Stimulated activated effector memory CD8-positive, alpha-beta T cell treated with anti-CD3 and anti-CD28 coated beads, Interleukin-12 subunit alpha, Interleukin-12 subunit beta, amount 100 ng/mL, for 72 hours (primary cell): ENCODE data around the gene FBLIM1.

Experiments
- ATAC-seq: fragments of 150-1000 bp; cut with Tn5 transposase; 2 replicates; pipeline ENCODE4 v1.10.0; 2021
- DNase-seq, 2 donors: peaks; one replicate each; pipeline ENCODE4 v3.0.0; 2021 to 2022; ENCODE audit warnings: low spot score in 2 of 2
- H3K27ac Mint-ChIP-seq: one replicate; pipeline ENCODE4 v1.8.0; 2022; ENCODE audit warnings: mild to moderate bottlenecking, mixed read lengths
- H3K36me3 Mint-ChIP-seq: one replicate; pipeline ENCODE4 v1.8.0; 2022; ENCODE audit warnings: mild to moderate bottlenecking, mixed read lengths
- H3K4me1 Mint-ChIP-seq: one replicate; pipeline ENCODE4 v1.8.0; 2022; ENCODE audit warnings: mixed read lengths
- H3K4me3 Mint-ChIP-seq: one replicate; pipeline ENCODE4 v1.8.0; 2022; ENCODE audit warnings: mild to moderate bottlenecking, mixed read lengths
- H3K9me3 Mint-ChIP-seq: one replicate; pipeline ENCODE4 v1.8.0; 2022; ENCODE audit warnings: mixed read lengths

FBLIM1 gene

DNA sequence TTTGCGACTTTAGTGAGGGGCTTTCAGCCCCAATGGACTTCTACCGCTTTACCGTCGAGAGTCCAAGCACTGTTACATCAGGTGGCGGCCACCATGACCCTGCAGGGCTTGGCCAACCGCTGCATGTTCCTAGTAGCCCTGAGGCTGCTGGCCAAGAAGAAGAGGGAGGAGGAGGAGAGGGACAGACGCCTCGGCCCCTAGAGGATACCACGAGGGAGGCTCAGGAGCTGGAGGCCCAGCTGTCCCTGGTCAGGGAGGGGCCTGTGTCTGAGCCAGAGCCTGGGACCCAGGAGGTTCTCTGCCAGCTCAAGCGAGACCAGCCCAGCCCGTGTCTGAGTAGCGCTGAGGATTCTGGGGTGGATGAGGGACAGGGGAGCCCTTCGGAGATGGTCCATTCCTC lies 31.2 kb upstream of the FBLIM1 start:
- DNase-seq = no peak
- peaks cover 57% of the 10 kb centered on the region for H3K36me3 Mint-ChIP-seq

DNA sequence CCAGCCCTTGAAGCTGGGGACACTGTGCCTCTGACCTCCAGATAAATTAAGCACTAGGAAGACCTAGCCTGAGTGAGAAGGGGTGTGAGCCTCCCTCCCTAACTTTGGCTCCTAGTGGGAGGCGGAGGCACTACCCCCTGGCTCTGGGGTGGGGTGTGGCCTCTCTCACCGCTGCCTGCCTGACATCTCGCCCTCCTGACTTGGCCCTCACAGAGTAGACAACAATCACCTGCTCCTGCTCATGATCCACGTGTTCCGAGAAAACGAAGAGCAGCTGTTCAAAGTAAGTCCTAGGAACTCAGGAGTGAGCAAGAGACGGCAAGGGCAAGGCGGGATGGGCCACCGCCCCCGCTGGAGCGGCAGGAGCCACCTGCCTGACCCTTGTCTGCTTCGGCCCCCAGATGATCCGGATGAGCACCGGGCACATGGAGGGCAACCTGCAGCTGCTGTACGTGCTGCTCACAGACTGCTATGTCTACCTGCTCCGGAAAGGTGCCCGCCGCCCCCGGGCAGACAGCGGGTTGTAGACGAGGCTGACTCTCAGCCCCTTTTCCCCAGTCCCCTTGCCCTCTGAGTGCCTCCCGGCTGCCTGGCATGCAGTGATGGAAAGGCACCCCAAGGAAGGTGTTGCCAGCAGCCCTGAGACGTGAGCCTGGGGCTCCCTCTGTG lies 30.6 kb upstream of the FBLIM1 start:
- H3K27ac Mint-ChIP-seq = no peak overlapping the region
- no peaks in the 10 kb centered on the region for H3K4me1 Mint-ChIP-seq
- H3K4me3 Mint-ChIP-seq = no peak overlapping the region
- peaks cover 54% of the 10 kb centered on the region for H3K36me3 Mint-ChIP-seq
- H3K9me3 Mint-ChIP-seq = no peaks in the 10 kb centered on the region
- no peak for DNase-seq
- no peak for ATAC-seq

More for the DNA sequence above, 31.2 kb upstream of the FBLIM1 start:
- H3K4me3 Mint-ChIP-seq = no peak overlapping the region
- no peak for ATAC-seq
- H3K27ac Mint-ChIP-seq = no peak overlapping the region
- H3K9me3 Mint-ChIP-seq = no peaks in the 10 kb centered on the region
- no peaks in the 10 kb centered on the region for H3K4me1 Mint-ChIP-seq

DNA sequence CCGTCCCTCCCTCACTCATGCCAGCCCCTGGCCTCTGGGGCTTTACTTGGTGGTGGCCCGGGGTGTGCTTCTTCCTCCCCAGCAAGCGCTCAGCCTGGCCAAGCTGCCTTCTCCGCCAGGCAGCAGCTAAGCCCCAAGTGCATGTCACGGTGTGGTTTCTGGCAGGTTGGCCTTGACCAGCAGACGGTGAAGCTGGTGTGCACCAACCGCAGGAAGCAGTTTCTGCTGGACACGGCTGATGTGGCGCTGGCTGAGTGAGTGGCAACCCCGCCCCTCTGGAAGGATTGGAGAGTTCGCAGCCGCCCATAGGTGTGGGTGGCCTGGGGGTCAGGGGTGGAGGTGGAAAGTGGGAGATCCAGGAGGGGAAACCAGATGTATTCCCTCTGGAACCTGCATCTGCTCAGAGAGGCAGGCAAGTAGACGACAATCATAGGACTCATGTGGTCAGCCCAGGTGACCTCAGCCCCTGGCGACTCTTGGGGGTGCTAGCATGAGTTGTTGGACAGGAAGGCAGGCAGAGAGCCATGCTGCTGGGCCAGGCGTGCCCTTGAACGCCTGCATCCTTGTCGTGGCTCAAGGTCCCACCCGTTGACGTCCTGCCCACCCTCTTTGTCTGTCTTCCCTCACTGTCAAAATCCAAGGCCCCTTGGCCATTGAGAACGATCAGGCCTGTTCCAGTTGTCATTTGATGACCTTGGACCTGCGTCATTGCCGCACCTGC lies 29.5 kb upstream of the FBLIM1 start:
- no peaks in the 10 kb centered on the region for H3K4me1 Mint-ChIP-seq
- H3K27ac Mint-ChIP-seq = no peak overlapping the region
- ATAC-seq = no peak

DNA sequence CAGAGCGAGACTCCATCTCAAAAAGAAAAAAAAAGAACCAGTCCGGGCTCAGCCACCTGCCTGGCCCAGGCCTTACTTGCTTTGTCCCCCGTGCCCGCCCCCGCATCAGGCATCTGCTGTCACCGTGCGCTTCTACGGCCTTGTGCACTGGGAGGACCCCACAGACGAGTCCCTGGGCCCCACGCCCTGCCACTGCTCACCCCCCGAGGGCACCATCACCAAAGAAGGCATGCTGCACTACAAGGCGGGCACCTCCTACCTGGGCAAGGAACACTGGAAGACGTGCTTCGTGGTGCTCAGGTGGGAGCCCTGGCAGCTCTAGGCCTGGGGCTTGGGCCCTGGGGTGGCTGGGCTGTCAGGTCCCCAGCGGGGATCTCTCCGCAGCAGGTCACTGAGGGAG lies 28.2 kb upstream of the FBLIM1 start:
- H3K36me3 Mint-ChIP-seq = peaks cover 47% of the 10 kb centered on the region
- no peaks in the 10 kb centered on the region for H3K9me3 Mint-ChIP-seq
- DNase-seq (no peak), ATAC-seq (no peak)
- no peak overlapping the region for H3K4me3 Mint-ChIP-seq
- H3K27ac Mint-ChIP-seq = no peak overlapping the region
- H3K4me1 Mint-ChIP-seq = no peaks in the 10 kb centered on the region

More for the DNA sequence above, 29.5 kb upstream of the FBLIM1 start:
- H3K36me3 Mint-ChIP-seq = peaks cover 56% of the 10 kb centered on the region
- no peak for DNase-seq
- H3K4me3 Mint-ChIP-seq = no peak overlapping the region
- H3K9me3 Mint-ChIP-seq = no peaks in the 10 kb centered on the region

DNA sequence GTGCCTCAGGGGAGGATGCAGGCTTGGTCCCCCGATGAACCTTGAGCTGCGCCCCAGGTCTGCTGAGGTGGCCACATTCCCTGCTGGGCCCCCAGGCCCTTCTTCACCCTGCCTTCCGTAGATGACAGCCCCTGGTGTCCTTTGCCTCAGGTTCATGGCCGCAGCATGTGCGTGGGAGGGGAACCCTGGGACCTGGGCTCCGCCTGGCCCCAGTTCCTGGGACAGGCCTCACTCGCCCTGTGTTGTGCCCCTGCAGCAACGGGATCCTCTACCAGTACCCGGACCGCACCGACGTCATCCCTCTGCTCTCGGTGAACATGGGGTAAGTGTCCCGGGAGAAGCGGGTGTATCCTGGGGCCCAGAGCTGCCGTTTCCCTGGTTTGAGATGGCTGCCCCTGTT lies 27.7 kb upstream of the FBLIM1 start:
- Mint-ChIP-seq H3K27ac (no peak overlapping the region), H3K4me1 (no peaks in the 10 kb centered on the region), H3K9me3 (no peaks in the 10 kb centered on the region), H3K36me3 (peaks cover 42% of the 10 kb centered on the region), H3K4me3 (no peak overlapping the region)
- ATAC-seq = no peak
- DNase-seq = no peak

DNA sequence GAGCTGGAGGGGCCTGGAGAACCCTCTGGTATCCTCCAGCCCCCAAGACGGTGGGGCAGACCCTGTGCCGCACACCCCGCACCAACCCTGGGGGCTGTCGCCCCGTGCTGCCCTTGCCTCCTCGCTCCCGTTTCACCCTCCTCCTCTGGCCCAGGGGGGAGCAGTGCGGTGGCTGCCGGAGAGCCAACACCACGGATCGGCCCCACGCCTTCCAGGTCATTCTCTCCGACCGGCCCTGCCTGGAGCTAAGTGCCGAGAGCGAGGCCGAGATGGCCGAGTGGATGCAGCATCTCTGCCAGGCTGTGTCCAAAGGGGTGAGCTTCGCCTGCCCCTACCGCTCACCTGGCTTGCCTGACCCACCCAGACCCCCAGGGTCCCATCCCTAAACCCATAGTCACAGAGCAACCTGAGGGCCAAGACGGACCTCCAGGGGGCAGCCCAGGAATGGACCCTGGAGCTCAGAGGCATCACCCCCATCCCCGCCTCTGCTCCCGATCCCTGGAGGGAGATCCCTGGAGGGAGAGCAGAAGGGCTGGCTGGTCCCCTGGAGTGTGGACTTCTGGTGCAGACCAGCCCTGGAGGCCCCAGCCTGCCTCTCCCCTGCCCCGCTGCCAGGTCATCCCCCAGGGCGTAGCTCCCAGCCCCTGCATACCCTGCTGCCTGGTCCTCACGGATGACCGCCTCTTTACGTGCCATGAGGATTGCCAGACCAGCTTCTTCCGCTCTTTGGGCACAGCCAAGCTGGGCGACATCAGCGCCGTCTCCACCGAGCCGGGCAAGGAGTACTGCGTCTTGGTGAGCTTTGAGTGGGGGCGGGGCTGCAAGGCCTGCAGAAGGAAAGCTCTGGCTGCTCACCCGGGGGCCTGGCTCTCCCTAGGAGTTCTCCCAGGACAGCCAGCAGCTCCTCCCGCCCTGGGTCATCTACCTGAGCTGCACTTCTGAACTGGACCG lies 26.6 kb upstream of the FBLIM1 start:
- H3K9me3 Mint-ChIP-seq = no peaks in the 10 kb centered on the region
- peaks cover 33% of the 10 kb centered on the region for H3K36me3 Mint-ChIP-seq
- H3K4me3 Mint-ChIP-seq = no peak overlapping the region
- no peak for DNase-seq
- H3K27ac Mint-ChIP-seq = peak overlapping the region; percentile 37
- H3K4me1 Mint-ChIP-seq = no peaks in the 10 kb centered on the region
- no peak for ATAC-seq

DNA sequence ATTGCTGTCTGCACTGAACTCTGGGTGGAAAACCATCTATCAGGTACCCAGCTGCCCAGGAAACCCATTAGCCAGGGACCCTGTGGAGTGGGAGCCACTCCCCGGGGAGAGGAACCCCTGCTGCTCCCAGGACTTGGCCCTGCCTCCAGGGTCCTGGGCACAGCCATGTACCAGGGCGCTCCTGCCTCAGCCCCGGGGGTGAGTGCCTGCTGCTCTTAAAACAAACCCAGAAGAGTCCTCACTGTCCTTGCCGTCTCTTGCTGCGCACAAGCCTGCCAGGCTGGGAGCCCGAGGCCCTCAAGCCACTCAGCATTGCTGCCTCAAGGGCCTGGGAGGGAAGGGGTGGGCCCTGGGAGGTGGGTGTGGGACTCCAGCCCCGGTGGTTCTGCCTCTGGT lies 25.9 kb upstream of the FBLIM1 start:
- no peak for ATAC-seq

DNA sequence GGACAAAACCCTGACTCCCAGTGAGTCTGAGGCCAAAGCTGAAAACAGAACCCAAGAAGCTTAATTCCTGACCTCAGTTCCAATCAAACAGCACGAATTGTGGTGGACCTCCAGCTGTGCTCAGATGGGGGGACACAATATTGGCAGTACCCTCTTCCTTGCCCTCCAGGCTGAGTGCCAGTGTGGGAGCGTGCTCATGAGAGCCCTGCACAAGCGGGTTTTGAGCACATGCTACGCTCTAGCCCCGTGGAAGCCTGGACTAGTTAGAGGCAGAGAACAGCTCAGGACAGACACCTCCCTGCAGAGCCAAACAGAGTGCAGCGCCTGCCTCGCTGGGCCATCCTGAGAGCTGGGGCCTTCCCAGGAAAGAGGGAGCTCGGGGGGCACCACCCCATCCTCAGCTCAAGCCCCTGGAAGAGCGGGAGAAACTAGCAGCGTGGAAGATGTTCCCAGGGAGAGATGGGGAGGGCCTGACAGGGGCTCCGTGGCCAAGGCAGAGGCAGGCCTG lies 25.3 kb upstream of the FBLIM1 start:
- H3K36me3 Mint-ChIP-seq = peaks cover 24% of the 10 kb centered on the region
- H3K9me3 Mint-ChIP-seq = no peaks in the 10 kb centered on the region
- no peak overlapping the region for H3K27ac Mint-ChIP-seq
- no peaks in the 10 kb centered on the region for H3K4me1 Mint-ChIP-seq
- DNase-seq (no peak), ATAC-seq (no peak)
- no peak overlapping the region for H3K4me3 Mint-ChIP-seq

More for the DNA sequence above, 25.9 kb upstream of the FBLIM1 start:
- Mint-ChIP-seq H3K4me3 (no peak overlapping the region), H3K36me3 (peaks cover 30% of the 10 kb centered on the region), H3K9me3 (no peaks in the 10 kb centered on the region), H3K4me1 (no peaks in the 10 kb centered on the region), H3K27ac (peak overlapping the region; percentile 37)
- no peak for DNase-seq

DNA sequence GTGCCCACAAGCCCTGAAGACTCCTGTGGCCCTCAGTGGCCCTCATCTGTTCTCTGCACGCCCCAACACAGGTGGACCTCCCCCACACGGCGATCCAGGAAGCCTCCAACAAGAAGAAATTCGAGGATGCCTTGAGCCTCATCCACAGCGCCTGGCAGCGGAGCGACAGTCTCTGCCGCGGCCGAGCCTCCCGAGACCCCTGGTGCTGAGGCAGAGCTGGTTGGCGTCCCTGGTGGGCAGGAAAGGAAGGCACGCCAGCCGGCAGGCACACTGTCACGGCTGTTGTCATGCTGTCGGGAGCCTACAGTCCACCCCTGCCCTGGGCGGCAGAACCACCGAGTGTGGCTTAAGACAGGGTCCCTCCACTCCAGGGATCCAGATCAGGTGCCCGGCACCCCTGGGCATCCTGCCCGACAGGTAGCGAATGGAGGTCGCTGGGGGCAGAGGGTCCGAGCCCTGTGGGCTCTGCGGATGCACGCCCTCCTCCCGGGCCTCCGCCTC lies 24.8 kb upstream of the FBLIM1 start:
- peaks cover 19% of the 10 kb centered on the region for H3K36me3 Mint-ChIP-seq
- no peak for DNase-seq
- ATAC-seq = no peak
- H3K27ac Mint-ChIP-seq = no peak overlapping the region
- no peaks in the 10 kb centered on the region for H3K9me3 Mint-ChIP-seq
- H3K4me3 Mint-ChIP-seq = no peak overlapping the region
- no peaks in the 10 kb centered on the region for H3K4me1 Mint-ChIP-seq

DNA sequence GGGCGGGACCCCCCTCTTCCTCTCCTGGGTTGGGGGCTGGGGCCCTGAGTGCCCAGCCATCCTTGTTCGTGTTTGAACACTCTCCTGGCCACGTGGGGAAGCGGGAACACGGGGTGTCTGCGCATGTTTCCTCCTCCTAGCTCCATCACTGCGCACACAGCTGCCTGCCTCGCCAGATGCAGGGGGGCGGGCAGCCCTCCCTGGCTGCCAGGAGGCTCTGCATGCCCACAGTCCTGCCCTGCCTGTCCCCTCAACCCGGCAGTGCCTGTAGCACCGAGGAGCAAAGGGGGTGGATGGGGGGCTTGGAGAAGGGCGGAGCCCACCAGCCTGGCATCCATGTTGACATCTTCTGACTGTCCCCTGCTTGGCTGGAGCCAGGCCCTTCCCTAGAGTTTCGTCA lies 24.3 kb upstream of the FBLIM1 start:
- Mint-ChIP-seq H3K4me3 (no peak overlapping the region), H3K4me1 (no peaks in the 10 kb centered on the region), H3K36me3 (peaks cover 17% of the 10 kb centered on the region), H3K27ac (no peak overlapping the region), H3K9me3 (no peaks in the 10 kb centered on the region)
- ATAC-seq (no peak), DNase-seq (no peak)

DNA sequence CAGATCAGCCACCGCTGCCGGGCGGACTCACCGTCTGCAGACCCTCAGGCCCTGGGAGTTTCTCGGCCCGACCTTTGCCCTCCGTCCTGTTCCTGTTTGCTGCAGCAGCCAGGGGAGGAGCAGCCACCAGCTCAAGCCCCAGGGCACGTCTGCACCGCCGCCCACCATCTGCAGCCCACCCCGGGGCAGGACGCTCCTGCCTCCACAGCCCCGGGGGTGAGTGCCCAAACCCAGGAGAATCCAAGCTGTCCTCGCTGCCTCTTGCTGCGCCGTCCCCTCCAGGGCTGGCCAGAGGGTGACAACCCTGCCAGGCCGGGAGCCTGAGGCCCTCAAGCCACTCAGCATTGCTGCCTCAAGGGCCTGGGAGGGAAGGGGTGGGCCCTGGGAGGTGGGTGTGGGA lies 23.7 kb upstream of the FBLIM1 start:
- no peaks in the 10 kb centered on the region for H3K4me1 Mint-ChIP-seq
- no peaks in the 10 kb centered on the region for H3K9me3 Mint-ChIP-seq
- H3K27ac Mint-ChIP-seq = no peak overlapping the region
- H3K4me3 Mint-ChIP-seq = no peak overlapping the region
- DNase-seq (no peak), ATAC-seq (no peak)
- H3K36me3 Mint-ChIP-seq = peaks cover 13% of the 10 kb centered on the region

DNA sequence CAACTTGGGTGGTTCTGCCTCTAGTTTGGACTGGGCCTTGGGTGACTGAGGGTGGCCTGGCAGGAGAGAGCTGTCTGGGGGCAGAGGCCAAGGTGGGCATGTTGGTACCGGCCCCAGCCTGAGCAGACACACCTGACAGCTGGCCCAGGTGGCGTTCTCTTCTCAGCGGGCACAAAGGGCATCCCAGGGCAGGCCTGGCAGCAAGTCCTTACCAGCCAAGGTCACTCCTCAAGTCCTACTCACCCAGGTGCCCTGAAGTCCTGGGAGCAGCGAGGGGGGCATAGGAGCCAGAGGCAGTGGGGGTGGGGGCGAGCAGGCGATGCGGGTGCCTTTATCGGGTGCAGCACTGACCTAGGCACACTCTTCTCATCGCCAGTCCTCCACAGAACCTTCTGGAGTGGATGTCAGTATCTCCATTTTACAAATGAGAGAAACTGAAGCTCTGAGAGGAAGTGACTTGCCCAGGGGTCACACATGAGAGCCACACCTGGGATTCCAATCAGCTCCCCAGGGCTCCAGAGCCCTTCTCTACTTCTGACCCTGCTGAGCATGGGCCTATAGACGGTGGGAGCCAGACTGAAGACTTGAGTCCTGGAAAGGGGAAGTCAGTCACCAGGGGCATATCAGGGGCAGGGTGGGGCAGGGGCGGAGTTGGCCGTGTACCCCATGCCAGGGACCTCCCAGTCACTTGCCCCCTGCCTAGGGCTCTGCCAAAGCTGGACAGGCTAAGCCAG lies 23.1 kb upstream of the FBLIM1 start:
- Mint-ChIP-seq H3K9me3 (no peaks in the 10 kb centered on the region), H3K4me3 (no peak overlapping the region), H3K4me1 (no peaks in the 10 kb centered on the region), H3K36me3 (peaks cover 13% of the 10 kb centered on the region), H3K27ac (no peak overlapping the region)
- no peak for DNase-seq
- no peak for ATAC-seq

DNA sequence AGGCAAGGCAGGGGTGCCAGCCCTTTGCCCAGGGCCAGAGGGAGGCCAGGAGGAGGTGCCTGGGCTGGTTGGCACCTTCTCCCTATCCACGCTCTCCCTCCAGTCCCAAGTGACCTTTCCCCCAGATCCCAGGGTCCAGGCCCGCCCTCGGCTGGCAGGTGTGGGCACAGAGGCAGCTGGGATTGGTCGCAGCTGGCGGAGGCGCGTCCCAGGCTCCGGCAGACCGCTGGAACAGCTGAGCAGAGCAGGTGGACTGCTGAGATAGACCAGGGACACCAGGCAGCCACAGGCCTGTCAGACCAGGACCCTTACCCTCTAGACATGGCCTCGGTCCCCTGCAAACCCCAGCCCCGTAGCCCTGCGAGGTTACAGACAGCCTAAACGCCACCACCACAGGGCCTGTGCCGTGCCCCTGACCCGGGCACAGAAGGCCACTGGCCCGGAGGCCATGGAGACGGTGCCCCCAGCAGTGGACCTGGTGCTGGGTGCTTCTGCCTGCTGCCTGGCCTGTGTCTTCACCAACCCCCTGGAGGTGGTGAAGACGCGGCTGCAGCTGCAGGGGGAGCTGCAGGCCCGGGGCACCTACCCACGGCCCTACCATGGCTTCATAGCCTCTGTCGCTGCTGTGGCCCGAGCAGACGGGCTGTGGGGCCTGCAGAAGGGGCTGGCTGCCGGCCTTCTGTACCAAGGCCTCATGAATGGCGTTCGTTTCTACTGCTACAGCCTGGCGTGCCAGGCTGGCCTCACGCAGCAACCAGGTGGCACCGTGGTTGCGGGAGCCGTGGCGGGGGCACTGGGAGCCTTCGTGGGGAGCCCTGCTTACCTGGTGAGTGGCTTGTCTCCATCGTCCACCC lies 22.3 kb upstream of the FBLIM1 start, which contains the start of gene SLC25A34:
SLC25A34 (plus strand) TSS at position 221 of the 854 bp plus-strand sequence; CDS start at position 449, 228 bp downstream.
- no peak for ATAC-seq
- Mint-ChIP-seq H3K27ac (no peak within 1 kb of the TSS), H3K4me1 (peaks cover 3% of the 10 kb centered on the region), H3K9me3 (no peaks in the 10 kb centered on the region), H3K36me3 (peaks cover 13% of the 10 kb centered on the region), H3K4me3 (no peak within 1 kb of the TSS)
- no peak for DNase-seq

DNA sequence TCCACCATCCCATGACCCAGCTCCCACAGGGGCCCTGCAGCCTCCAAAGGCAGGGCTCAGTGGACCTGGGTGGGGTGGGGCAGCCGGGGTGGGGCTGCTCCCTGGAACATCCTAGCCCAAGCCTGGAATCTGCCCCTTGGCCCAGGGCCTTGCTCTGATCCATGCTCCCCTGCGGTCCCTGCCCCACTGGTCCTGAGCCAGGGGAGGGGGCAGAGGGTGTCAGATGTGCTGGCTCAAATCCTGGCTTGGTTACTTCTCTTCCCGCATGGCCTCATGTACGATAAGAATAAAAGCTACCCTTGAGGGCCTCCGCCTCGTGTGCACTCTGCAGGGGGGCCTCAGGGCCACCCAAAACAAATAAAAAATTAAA lies 21.7 kb upstream of the FBLIM1 start:
- ATAC-seq = no peak
- peaks cover 13% of the 10 kb centered on the region for H3K36me3 Mint-ChIP-seq
- no peak overlapping the region for H3K4me3 Mint-ChIP-seq
- H3K9me3 Mint-ChIP-seq = no peaks in the 10 kb centered on the region
- peaks cover 7% of the 10 kb centered on the region for H3K4me1 Mint-ChIP-seq
- H3K27ac Mint-ChIP-seq = no peak overlapping the region
- DNase-seq = no peak
